ENCODE measurements around the gene IFT57.

The IFT57 gene

DNA sequence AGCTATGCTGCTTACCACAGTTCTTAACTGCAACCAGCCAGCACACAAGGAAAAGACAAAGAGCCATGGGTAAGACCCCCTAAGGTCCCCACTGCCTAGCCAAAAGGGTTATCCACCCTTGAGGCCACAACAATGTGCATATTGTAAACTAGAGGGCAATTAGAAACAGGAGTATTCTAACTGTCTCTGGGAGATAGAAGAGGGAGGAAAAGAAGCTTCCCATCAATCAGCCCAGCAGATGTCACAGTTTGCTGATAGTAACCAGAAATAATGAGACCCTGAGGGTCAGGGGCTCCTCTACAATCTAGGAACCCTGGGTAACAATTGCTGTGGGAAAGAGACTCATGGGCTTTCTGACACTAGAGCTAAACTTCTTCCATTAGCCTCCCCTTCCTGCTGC lies 20.6 kb upstream of the IFT57 start:
- H3K36me3 ChIP-seq (ENCODE audit: control insufficient read depth in 2 of 2, insufficient read depth in 1 of 2, low read length in 2 of 2): no peaks in the 10 kb centered on the region
- CTCF ChIA-PET: no interaction called here
- POLR2A ChIA-PET: no interaction called here

DNA sequence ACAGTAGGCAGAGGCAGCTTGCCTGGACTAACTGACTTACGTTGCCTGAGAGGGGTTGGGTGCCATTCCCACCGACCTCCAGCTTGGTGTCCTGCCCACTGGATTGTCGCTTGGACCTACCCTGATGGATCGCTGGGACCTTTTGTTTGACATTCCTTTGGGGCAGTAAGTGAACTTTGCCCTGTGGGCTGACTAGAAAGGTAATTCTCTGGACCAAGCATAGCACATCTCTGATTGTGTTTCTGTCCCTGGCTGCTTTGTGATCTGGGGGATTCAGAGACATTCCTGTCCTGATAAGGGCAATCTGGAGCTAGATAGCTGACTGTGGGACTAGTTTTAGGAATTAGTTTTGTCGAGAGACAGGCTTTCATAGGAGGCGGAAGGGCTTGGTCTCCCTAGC lies 19.5 kb upstream of the IFT57 start:
- POLR2A ChIA-PET: no interaction called here
- Histone ChIP-seq H3K4me1 (ENCODE audit: control insufficient read depth, insufficient read depth, low read length) (no peaks in the 10 kb centered on the region), H3K9me3 (ENCODE audit: control insufficient read depth, insufficient read depth, low read depth, low read length) (no peaks in the 10 kb centered on the region), H3K27ac (ENCODE audit: extremely low read depth, low read depth, low read length) (no peak overlapping the region), H3K4me3 (ENCODE audit: low read depth, low read length) (no peak overlapping the region), H3K36me3 (ENCODE audit: control insufficient read depth in 2 of 2, insufficient read depth in 1 of 2, low read length in 2 of 2) (no peaks in the 10 kb centered on the region)
- CTCF ChIA-PET: no interaction called here
- TF ChIP-seq, protein P1, sequence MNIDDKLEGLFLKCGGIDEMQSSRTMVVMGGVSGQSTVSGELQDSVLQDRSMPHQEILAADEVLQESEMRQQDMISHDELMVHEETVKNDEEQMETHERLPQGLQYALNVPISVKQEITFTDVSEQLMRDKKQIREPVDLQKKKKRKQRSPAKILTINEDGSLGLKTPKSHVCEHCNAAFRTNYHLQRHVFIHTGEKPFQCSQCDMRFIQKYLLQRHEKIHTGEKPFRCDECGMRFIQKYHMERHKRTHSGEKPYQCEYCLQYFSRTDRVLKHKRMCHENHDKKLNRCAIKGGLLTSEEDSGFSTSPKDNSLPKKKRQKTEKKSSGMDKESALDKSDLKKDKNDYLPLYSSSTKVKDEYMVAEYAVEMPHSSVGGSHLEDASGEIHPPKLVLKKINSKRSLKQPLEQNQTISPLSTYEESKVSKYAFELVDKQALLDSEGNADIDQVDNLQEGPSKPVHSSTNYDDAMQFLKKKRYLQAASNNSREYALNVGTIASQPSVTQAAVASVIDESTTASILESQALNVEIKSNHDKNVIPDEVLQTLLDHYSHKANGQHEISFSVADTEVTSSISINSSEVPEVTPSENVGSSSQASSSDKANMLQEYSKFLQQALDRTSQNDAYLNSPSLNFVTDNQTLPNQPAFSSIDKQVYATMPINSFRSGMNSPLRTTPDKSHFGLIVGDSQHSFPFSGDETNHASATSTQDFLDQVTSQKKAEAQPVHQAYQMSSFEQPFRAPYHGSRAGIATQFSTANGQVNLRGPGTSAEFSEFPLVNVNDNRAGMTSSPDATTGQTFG (tag by site-specific recombination; IDR thresholded peaks at IDR 0.05; ENCODE audit: borderline replicate concordance): no peak
- no peak for TF ChIP-seq ZNF24 (tag by site-specific recombination; IDR thresholded peaks at IDR 0.05)
- no peak for TF ChIP-seq ZSCAN16 (tag by site-specific recombination; IDR thresholded peaks at IDR 0.05)
- no peak for TF ChIP-seq RBAK (tag by site-specific recombination; IDR thresholded peaks at IDR 0.05)
- no peak for TF ChIP-seq ZFP69B (tag by site-specific recombination; IDR thresholded peaks at IDR 0.05)
- no peak for TF ChIP-seq SALL2 (tag by site-specific recombination; IDR thresholded peaks at IDR 0.05; ENCODE audit: borderline replicate concordance)
- no peak for TF ChIP-seq YY1 (tag by site-specific recombination; IDR thresholded peaks at IDR 0.05)
- TF ChIP-seq, protein P2, sequence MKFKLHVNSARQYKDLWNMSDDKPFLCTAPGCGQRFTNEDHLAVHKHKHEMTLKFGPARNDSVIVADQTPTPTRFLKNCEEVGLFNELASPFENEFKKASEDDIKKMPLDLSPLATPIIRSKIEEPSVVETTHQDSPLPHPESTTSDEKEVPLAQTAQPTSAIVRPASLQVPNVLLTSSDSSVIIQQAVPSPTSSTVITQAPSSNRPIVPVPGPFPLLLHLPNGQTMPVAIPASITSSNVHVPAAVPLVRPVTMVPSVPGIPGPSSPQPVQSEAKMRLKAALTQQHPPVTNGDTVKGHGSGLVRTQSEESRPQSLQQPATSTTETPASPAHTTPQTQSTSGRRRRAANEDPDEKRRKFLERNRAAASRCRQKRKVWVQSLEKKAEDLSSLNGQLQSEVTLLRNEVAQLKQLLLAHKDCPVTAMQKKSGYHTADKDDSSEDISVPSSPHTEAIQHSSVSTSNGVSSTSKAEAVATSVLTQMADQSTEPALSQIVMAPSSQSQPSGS (tag by site-specific recombination; IDR thresholded peaks at IDR 0.05; ENCODE audit: low read depth): no peak
- TF ChIP-seq ZNF248 (tag by site-specific recombination; IDR thresholded peaks at IDR 0.05): no peak
- no peak for TF ChIP-seq ZNF266 (tag by site-specific recombination; IDR thresholded peaks at IDR 0.05; ENCODE audit: low read depth)
- TF ChIP-seq OSR2 (tag by site-specific recombination; IDR thresholded peaks at IDR 0.05): no peak
- TF ChIP-seq, protein P3, sequence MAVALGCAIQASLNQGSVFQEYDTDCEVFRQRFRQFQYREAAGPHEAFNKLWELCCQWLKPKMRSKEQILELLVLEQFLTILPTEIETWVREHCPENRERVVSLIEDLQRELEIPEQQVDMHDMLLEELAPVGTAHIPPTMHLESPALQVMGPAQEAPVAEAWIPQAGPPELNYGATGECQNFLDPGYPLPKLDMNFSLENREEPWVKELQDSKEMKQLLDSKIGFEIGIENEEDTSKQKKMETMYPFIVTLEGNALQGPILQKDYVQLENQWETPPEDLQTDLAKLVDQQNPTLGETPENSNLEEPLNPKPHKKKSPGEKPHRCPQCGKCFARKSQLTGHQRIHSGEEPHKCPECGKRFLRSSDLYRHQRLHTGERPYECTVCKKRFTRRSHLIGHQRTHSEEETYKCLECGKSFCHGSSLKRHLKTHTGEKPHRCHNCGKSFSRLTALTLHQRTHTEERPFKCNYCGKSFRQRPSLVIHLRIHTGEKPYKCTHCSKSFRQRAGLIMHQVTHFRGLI (tag by site-specific recombination; IDR thresholded peaks at IDR 0.05): no peak
- no peak for TF ChIP-seq ZNF707 (tag by site-specific recombination; IDR thresholded peaks at IDR 0.05)

More for the DNA sequence above, 20.6 kb upstream of the IFT57 start:
- Histone ChIP-seq H3K4me3 (ENCODE audit: low read depth, low read length) (no peak overlapping the region), H3K4me1 (ENCODE audit: control insufficient read depth, insufficient read depth, low read length) (no peaks in the 10 kb centered on the region), H3K9me3 (ENCODE audit: control insufficient read depth, insufficient read depth, low read depth, low read length) (no peaks in the 10 kb centered on the region), H3K27ac (ENCODE audit: extremely low read depth, low read depth, low read length) (no peak overlapping the region)
- TF ChIP-seq SETDB1 (IDR thresholded peaks at IDR 0.05; ENCODE audit: insufficient read length, low read length): no peak
- no peak for TF ChIP-seq ZNF266 (tag by site-specific recombination; IDR thresholded peaks at IDR 0.05; ENCODE audit: low read depth)
- no peak for TF ChIP-seq ZNF214 (tag by site-specific recombination; IDR thresholded peaks at IDR 0.05; ENCODE audit: borderline replicate concordance)
- TF ChIP-seq ZNF391 (tag by site-specific recombination; IDR thresholded peaks at IDR 0.05; ENCODE audit: borderline replicate concordance, low read depth): no peak
- TF ChIP-seq OVOL3 (tag by site-specific recombination; IDR thresholded peaks at IDR 0.05): no peak
- no peak for TF ChIP-seq ZNF184 (tag by site-specific recombination; IDR thresholded peaks at IDR 0.05)
- TF ChIP-seq HOXC10 (CRISPR knock-in tag; IDR thresholded peaks at IDR 0.05): no peak
- TF ChIP-seq SALL2 (tag by site-specific recombination; IDR thresholded peaks at IDR 0.05; ENCODE audit: borderline replicate concordance): no peak

Measured in HEK293 (cell line).